Measurements from ENCODE around the gene TRAF3IP1. TPM values are rescaled to one million over a fixed set of nuclear protein-coding genes. Genes with fewer than 3 reads are reported as not detected.

Gene TRAF3IP1
- total and polyA plus RNA-seq, 2 donors (not counting 1 experiment from before 2014, with no cell fraction given), result 1.4 to 15.5 TPM

DNA sequence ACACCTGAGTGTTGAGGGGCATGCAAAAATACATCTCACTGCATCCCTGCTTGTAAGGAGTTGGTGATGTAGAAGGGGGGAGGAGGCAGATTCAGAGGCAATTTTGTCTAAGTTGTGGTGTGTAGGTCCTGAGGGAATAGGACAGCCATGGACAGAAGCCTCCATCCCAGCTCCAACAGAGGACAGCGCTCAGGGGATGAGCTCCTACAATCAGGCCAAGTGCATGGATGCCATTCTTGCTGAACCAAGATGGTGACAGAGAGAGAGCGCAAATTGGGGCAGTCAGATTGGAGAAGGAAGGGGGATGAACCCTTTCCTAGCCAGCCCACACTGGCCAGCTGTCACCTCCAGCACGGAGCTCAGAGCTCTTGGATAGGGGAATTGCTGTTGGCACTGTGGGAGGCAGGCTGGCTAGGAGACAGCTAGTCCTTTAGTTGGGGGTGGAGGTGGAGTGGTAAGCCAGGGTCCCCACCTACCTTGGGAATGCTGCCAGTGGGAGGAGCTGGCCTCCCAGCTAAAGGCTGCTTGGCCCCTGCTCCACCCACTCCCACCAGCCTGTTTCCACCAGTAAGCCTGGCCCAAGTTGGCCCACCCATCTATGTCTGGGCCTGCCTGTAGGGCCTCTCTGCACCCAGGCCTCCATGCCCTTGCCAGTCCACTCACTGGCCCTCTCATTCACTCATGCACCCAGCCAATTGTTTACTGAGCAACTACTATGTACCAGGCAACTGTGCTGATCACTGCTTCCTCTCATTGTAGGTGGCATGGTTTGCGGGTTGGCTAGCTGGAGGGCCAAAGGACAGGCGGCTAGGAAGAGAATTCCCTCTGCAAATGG is 29.4 kb upstream of the TRAF3IP1 start:
- Histone ChIP-seq H3K79me2 (ENCODE audit: control insufficient read depth, insufficient read depth, low read length) (peaks cover 24% of the 10 kb centered on the region), H3K27me3 (replicated peaks in 1 of 4; ENCODE audit: control extremely low read depth in 1 of 4, control insufficient read depth in 3 of 4, insufficient read depth in 4 of 4, low read length in 3 of 4) (peaks cover 0 to 6% (median 0%) of the 10 kb centered on the region in 4 experiments), H3K9ac (ENCODE audit: low read length) (no peak overlapping the region), H3K4me3 (ENCODE audit: control extremely low read depth in 1 of 5, extremely low read depth in 1 of 5, insufficient read depth in 1 of 5, low read depth in 2 of 5, low read length in 4 of 5) (no peak overlapping the region), H2AFZ (ENCODE audit: insufficient read depth, low read depth, low read length, poor library complexity, severe bottlenecking) (no peak overlapping the region), H3K36me3 (replicated peaks in 1 of 2; ENCODE audit: control extremely low read depth in 1 of 2, control insufficient read depth in 1 of 2, extremely low read depth in 1 of 2, insufficient read depth in 2 of 2, low read length in 1 of 2) (no peaks in the 10 kb centered on the region), H3K4me2 (replicated peaks; ENCODE audit: low read depth, low read length, poor library complexity, severe bottlenecking) (no peak overlapping the region), H4K20me1 (ENCODE audit: control insufficient read depth, insufficient read depth, low read length, poor library complexity, severe bottlenecking) (peaks cover 3% of the 10 kb centered on the region), H3K27ac (ENCODE audit: low read length in 2 of 2) (no peak overlapping the region), H3K4me1 (ENCODE audit: control insufficient read depth in 2 of 2, insufficient read depth in 2 of 2, low read length in 2 of 2) (peaks cover 17 to 26% of the 10 kb centered on the region in 2 donors), H3K9me3 (ENCODE audit: control extremely low read depth in 1 of 3, control insufficient read depth in 2 of 3, insufficient read depth in 1 of 3, low read length in 2 of 3) (no peaks in the 10 kb centered on the region)
- ATAC-seq (ENCODE audit: low read depth) (no peak), DNase-seq (no peak)
- H3K4me1 Mint-ChIP-seq, result peaks cover 31% of the 10 kb centered on the region
- CTCF ChIA-PET, result no interaction called here
- no peak overlapping the region for H3K27ac Mint-ChIP-seq
- H3K27me3 Mint-ChIP-seq, result no peaks in the 10 kb centered on the region
- intact Hi-C loops (cut with micrococcal nuclease), result no loop called here
- no peaks in the 10 kb centered on the region for H3K9me3 Mint-ChIP-seq (ENCODE audit: insufficient read depth)
- POLR2A ChIA-PET, result no interaction called here
- TF ChIP-seq CTCF (IDR thresholded peaks at IDR 0.05) (no peak), EZH2 (IDR thresholded peaks at IDR 0.05; ENCODE audit: borderline replicate concordance, insufficient read depth, low read depth, low read length, poor library complexity, severe bottlenecking) (no peak)
- H3K4me3 Mint-ChIP-seq, result peak overlapping the region; percentile 97
- WGBS (ENCODE audit: insufficient coverage), result 93% methylated on average over 3 of the region's 5 CpGs

GRCh38 chr2:238291550-238292281 is 28.6 kb upstream of the TRAF3IP1 start:
- ChIA-PET POLR2A (no interaction called here), CTCF (no interaction called here)
- Mint-ChIP-seq H3K4me3 (no peak overlapping the region), H3K9me3 (ENCODE audit: insufficient read depth) (no peaks in the 10 kb centered on the region), H3K27ac (no peak overlapping the region), H3K4me1 (peaks cover 30% of the 10 kb centered on the region), H3K27me3 (no peaks in the 10 kb centered on the region)
- H3K4me2 ChIP-seq (replicated peaks; ENCODE audit: low read depth, low read length, poor library complexity, severe bottlenecking), result no peak overlapping the region
- no peaks in the 10 kb centered on the region for H3K9me3 ChIP-seq (ENCODE audit: control extremely low read depth in 1 of 3, control insufficient read depth in 2 of 3, insufficient read depth in 1 of 3, low read length in 2 of 3)
- no peak for ATAC-seq (ENCODE audit: low read depth)
- no peak overlapping the region for H3K4me3 ChIP-seq (ENCODE audit: control extremely low read depth in 1 of 5, extremely low read depth in 1 of 5, insufficient read depth in 1 of 5, low read depth in 2 of 5, low read length in 4 of 5)
- intact Hi-C loops (cut with micrococcal nuclease), result no loop called here
- peaks cover 17 to 26% of the 10 kb centered on the region in 2 donors for H3K4me1 ChIP-seq (ENCODE audit: control insufficient read depth in 2 of 2, insufficient read depth in 2 of 2, low read length in 2 of 2)
- 100% methylated on average over 6 of the region's 8 CpGs for WGBS (ENCODE audit: insufficient coverage)
- no peak for DNase-seq
- H3K9ac ChIP-seq (ENCODE audit: low read length), result no peak overlapping the region
- no peaks in the 10 kb centered on the region for H3K36me3 ChIP-seq (replicated peaks in 1 of 2; ENCODE audit: control extremely low read depth in 1 of 2, control insufficient read depth in 1 of 2, extremely low read depth in 1 of 2, insufficient read depth in 2 of 2, low read length in 1 of 2)
- no peaks in the 10 kb centered on the region for H4K20me1 ChIP-seq (ENCODE audit: control insufficient read depth, insufficient read depth, low read length, poor library complexity, severe bottlenecking)
- H3K79me2 ChIP-seq (ENCODE audit: control insufficient read depth, insufficient read depth, low read length), result peaks cover 16% of the 10 kb centered on the region
- no peak overlapping the region for H2AFZ ChIP-seq (ENCODE audit: insufficient read depth, low read depth, low read length, poor library complexity, severe bottlenecking)
- no peak for TF ChIP-seq CTCF (IDR thresholded peaks at IDR 0.05)
- TF ChIP-seq EZH2 (IDR thresholded peaks at IDR 0.05; ENCODE audit: borderline replicate concordance, insufficient read depth, low read depth, low read length, poor library complexity, severe bottlenecking), result no peak
- H3K27me3 ChIP-seq (replicated peaks in 1 of 4; ENCODE audit: control extremely low read depth in 1 of 4, control insufficient read depth in 3 of 4, insufficient read depth in 4 of 4, low read length in 3 of 4), result peaks cover 0 to 6% (median 0%) of the 10 kb centered on the region in 4 experiments
- H3K27ac ChIP-seq (ENCODE audit: low read length in 2 of 2), result no peak overlapping the region

Data from B cell (primary cell).